Fibroblast of the aortic adventitia (primary cell): Measurements from ENCODE around the gene ATXN7. TPM values are rescaled to one million over a fixed set of nuclear protein-coding genes. Genes with fewer than 3 reads are reported as not detected.

Source experiments
- DNase-seq: peaks from one replicate; pipeline ENCODE4 v3.0.0-alpha.2; 2010; ENCODE audit warnings: low read depth
- H3K4me3 ChIP-seq: 2 replicates; pipeline ENCODE4 v1.5.1; 2011; ENCODE audit warnings: low read depth, mild to moderate bottlenecking, control low read depth, low read length, moderate library complexity
- CTCF ChIP-seq: IDR thresholded peaks from 2 replicates; pipeline ENCODE4 v1.5.1; 2011; ENCODE audit warnings: mild to moderate bottlenecking, low read length, control low read depth, inconsistent platforms; ENCODE audit not compliant: insufficient read depth
- total RNA-seq: library from RNA; depleted of rRNA; stranded (reverse); fragments of >200 nt; gene quantifications from 2 replicates; pipeline ENCODE4 v1.2.3, GENCODE V29; 2012; ENCODE audit warnings: low replicate concordance

Gene ATXN7
- total RNA-seq, 1 donor, result 21.0 TPM

GRCh38 chr3:63973406-63973805 lies 109.7 kb downstream of the ATXN7 start:
- no peak for TF ChIP-seq CTCF
- H3K4me3 ChIP-seq, result no peak overlapping the region
- DNase-seq, result no peak

- no peak for TF ChIP-seq CTCF
These were observed 110.8 kb downstream of the ATXN7 start for GRCh38 chr3:63974451-63974850.

DNA sequence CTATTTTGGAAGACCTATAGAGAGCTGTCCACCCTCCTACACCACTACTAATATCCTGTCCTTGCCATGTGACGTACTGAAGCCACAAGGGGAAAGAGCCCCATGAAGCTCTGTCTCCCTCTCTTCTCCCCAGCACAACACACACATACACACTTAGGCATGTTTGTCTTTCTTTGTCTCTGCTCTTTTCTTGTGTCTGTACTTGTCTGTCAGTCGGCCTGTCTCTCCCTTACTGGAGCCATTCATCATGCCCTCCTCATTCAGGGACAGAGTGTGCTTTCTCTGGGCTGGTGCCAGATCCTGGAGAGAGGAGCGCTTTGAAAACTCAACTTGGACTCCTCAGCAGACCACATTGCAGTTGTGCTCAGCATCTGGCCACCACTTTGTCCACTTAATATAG lies 112.1 kb downstream of the ATXN7 start:
- peak; percentile 47 for DNase-seq
- no peak for TF ChIP-seq CTCF
- no peak overlapping the region for H3K4me3 ChIP-seq

More at GRCh38 chr3:63974451-63974850, 110.8 kb downstream of the ATXN7 start:
- no peak for DNase-seq
- no peak overlapping the region for H3K4me3 ChIP-seq

DNA sequence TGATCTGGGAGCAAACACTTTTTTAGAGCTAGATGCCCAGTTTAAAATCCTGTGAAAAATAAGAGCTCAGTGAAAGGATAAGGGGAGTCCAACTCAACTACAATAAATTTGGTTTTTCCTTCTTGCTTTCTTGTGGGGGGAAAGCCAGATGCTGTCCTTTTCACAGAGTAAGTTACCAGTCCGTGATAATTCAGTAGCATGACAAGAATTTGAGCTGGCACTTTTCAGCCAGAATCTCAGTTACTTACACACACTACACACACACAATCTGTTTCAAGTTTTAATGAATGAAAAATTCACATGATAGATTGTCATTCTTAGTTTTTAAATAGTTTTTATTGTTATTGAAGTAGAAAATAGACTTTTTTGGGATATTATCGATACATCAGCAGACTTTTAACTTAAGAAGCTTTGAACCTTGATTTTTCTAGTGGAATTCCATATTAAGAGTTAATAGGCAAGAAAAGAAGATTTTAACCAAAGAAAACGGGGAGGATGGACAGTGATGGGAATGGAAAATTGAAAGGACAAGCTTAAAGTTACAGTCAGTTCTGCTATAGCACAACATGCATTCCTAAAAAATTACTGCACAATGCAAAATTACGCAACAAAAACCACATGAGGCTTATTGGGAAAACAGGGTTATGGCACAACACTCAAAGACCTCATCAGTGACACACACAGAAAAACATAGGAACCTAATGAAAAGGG lies 112.6 kb downstream of the ATXN7 start:
- H3K4me3 ChIP-seq, result peak overlapping the region; percentile 25
- DNase-seq, result peak; percentile 98
- TF ChIP-seq CTCF, result no peak

- TF ChIP-seq CTCF, result no peak
- no peak for DNase-seq
- peak overlapping the region; percentile 19 for H3K4me3 ChIP-seq
These were observed 113.2 kb downstream of the ATXN7 start for GRCh38 chr3:63976872-63977200.

GRCh38 chr3:63977893-63978292 lies 114.2 kb downstream of the ATXN7 start:
- DNase-seq, result peak; percentile 19
- TF ChIP-seq CTCF, result no peak
- no peak overlapping the region for H3K4me3 ChIP-seq
